Endometrial microvascular endothelial cells (primary cell): ENCODE results near the gene OR4X1. TPM values are rescaled to one million over a fixed set of nuclear protein-coding genes. Genes with fewer than 3 reads are reported as not detected.
"Not testable (repeated sequence)": the region's sequence is repeated elsewhere in the genome, so short reads cannot be mapped to it uniquely, and the experiment has no call there.

Experiments
- in situ Hi-C: cut with HindIII; loops from 2 replicates; pipeline ENCODE4 v1.10.0; 2017; ENCODE audit warnings: low sequenced_read_pairs, low pct_unique_long_range_greater_than_20kb; ENCODE audit errors: inconsistent ontology term
- total RNA-seq: library from RNA; depleted of rRNA; stranded (reverse); fragments of >200 nt; gene quantifications from one replicate; pipeline ENCODE4 v1.2.3, GENCODE V29; 2015; ENCODE audit errors: inconsistent ontology term

The OR4X1 gene, protein sequence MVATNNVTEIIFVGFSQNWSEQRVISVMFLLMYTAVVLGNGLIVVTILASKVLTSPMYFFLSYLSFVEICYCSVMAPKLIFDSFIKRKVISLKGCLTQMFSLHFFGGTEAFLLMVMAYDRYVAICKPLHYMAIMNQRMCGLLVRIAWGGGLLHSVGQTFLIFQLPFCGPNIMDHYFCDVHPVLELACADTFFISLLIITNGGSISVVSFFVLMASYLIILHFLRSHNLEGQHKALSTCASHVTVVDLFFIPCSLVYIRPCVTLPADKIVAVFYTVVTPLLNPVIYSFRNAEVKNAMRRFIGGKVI
- not detected for total RNA-seq

DNA sequence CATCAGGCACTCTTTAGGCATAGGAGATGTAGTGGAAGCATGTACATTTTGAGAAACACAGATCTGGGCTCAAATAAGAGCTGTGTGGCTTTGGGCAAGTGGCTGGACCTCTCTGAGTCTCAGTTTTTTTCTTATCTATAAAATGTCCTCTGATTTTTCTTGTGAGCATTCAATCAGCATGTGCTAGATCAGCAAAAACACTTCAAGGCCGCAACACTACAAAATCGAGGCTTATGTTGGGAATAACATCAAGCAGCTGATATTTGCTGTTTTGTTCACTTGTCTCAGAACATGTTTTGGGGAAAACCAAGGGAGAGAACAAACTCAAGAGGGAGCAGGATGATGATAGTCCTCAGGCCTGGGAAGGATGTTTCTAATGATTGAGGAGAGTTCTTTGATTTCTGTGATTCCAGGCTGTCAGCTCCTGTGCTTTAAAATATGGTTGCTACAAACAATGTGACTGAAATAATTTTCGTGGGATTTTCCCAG, at the start of gene OR4X1:
OR4X1 (plus strand) TSS at position 439 of the 489 bp plus-strand sequence; CDS start at position 439, 0 bp downstream.
- in situ Hi-C loops: no loop called here

DNA sequence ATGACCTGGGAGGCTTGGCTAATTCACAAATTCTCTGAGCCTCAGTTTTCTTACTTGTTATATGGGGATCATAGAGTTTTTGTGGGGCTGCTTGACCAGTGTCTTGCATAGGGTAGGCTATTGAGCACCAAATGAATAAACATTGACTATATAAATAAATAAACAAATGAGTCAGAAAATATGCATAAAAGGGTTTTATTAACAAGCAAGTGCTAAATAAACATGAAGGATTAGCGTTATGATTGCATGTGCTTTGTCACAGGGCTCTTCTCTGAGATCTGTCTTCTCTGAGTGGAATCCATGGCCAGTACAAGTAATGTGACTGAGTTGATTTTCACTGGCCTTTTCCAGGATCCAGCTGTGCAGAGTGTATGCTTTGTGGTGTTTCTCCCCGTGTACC, 47.2 kb upstream of the OR4X1 start, which contains the start of gene OR4B1:
OR4B1 (plus strand) TSS at position 301 of the 400 bp plus-strand sequence; CDS start at position 301, 0 bp downstream.
- in situ Hi-C loops: no loop called here

DNA sequence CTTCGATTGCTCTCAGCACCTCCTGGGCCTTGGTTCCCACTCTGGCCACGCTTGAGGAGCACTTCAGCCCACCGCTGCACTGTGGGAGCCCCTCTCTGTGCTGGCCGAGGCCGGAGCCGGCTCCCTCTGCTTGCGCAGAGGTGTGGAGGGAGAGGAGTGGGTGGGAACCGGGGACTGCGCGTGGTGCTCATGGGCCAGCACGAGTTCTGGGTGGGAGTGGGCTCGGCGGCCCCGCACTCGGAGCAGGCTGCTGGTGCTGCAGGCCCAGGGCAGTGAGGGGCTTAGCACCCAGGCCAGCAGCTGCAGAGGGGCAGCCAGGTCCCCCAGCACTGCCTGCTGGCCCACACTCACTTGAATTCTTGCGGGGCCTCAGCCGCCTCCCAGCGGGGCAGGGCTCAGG, 34.9 kb upstream of the OR4X1 start:
- in situ Hi-C loops: no loop called here

DNA sequence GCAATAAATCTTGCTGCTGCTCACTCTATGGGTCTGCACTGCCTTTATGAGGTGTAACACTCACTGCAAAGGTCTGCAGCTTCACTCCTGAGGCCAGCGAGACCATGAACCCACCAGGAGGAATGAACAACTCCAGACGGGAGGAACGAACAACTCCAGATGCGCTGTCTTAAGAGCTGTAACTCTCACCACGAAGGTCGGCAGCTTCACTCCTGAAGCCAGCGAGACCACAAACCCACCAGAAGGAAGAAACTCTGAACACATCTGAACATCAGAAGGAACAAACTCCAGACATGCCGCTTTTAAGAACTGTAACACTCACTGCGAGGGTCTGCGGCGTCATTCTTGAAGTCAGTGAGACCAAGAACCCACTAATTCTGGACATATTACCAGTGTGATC, 33.6 kb upstream of the OR4X1 start:
- in situ Hi-C loops: not testable (repeated sequence)

DNA sequence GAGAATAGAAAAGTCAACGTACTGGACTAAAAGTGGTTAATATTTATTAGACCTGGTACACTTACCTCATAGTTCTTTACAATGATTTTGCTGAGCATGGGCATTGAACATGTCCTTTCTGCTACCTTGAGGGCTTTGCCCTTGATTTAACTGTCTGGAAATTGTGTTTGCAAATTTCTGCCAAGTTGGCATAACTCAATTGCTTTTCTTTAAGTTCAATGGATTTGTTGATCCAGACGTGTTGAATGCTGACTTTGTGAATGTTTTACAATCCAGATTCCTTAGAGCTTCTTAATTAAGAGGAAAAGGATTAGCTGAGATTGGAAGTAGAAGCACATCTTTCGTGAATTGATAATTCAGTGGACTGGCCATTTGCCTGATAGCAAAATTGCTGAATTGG, 25.9 kb upstream of the OR4X1 start:
- in situ Hi-C loops: no loop called here

DNA sequence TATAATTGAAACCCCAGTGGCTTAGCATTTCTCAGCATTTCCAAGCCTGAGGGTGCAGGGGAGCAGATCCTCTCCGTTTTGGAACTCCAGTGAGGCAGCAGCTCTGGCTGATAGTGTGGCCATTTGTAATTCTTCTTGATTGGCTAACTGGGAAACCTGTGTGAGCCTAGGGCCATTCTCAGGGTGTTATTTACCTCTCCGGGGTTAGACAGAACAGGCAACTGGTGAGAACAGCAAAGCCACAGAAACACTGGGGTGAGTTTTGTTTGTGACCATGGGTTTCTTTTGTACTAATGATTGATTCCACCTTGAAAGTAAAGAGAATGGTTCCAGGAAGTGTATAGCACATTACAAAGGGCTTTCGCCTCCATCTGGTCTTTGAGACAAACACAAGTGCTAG, 21.2 kb upstream of the OR4X1 start:
- in situ Hi-C loops: no loop called here

DNA sequence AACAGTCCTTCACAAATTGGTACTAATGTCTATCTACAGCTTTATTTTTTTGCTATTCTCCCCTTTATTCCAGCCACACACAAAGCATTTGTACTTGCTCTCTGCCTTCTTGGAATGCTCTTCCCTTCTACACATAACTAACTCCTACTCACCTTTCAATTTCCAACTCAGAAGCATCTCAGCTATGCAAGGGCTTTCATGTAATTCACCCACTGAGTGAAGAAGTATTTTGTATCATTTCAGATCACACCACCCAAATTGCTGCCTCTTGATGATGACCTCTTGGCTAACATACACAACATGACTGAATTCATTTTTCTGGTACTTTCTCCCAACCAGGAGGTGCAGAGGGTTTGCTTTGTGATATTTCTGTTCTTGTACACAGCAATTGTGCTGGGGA, 18.9 kb upstream of the OR4X1 start, which contains the start of gene OR4X2:
OR4X2 (plus strand) TSS at position 301 of the 400 bp plus-strand sequence; CDS start at position 301, 0 bp downstream.
- in situ Hi-C loops: no loop called here

DNA sequence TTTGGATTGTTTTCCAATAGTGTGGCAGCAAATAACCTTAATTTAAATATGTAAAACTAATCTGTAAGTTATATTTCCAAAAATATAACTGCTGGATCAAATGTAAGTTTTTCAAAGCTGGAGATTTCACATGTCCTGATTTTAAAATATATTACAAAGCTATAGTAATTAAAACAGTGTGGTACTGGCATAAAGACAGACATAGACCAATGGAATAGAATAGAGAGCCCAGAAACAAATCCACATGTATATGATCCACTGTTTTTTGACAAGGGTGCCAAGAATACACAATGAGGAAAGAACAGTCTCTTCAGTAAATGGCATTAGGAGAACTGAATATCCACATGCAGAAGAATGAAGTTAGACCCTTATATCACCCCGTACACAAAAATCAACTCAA, 14.8 kb upstream of the OR4X1 start:
- in situ Hi-C loops: no loop called here

DNA sequence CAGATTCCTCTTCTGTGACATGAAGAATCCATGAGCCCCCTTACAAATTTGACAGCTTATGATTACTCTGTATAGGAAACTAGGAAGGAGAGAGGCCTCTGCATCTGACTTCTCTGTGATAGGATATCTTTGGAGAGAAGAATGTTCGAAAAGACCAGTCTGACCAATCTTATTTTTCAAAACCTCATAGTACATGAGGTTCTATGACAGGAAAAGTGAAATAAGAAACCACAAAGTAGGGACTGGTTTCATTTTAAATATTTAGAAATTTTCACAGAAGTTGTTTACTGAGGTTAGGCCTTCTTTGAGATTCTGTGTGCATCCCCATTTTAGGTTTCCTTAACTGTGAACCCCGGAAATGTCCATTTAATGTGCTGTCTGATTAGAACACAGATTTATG, 2.1 kb upstream of the OR4X1 start:
- in situ Hi-C loops: no loop called here

DNA sequence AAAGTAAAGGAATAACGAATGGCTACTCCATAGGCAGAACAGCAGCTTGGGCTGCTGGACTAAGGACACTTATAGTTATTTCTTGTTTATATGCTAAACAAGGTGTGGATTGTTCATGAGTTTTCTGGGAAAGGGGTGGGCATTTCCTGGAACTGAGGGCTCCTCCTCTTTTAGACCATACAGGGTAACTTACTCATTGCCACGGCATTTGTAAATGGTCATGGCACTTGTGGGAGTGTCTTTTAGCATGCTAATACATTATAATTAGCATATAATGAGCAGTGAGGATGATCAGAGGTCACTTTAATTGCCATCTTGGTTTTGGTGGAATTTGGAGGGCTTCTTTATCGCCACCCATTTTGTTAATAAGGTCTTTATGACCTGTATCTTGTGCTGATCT, 7.0 kb downstream of the OR4X1 start:
- in situ Hi-C loops: no loop called here

DNA sequence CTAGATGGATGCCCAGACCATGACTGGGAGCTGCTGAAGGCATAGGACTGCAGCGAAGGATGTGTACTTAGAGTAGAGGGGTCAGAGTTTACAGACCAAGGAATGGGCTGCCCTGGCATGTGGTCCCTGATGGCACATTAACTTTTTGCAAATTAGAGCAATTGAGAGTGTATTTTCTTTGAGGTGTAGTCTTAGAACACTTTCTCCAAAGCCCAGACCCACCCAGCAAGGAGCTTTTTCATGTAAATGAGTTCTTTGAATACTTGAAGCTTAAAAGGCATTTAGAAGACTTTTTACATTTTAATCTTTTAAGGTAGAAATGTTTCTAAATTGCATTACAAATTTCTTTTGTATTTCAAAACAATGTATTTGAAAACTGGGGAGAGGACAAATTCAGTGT, 8.9 kb downstream of the OR4X1 start:
- in situ Hi-C loops: no loop called here

DNA sequence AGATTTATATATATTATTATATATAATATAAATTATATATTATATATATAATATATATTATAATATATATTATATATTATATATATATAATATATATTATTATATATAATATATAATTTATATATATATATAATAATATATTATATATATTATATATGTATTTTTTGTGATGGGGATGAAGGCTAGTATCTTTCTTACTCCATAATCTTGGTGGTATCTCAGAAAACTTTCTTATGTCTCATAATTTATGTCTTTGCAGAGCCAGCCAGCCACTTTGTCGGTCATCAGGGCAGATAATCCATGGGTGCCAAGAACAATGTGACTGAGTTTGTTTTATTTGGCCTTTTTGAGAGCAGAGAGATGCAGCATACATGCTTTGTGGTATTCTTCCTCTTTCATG, 42.3 kb downstream of the OR4X1 start, which contains the start of gene OR4S1:
OR4S1 (plus strand) TSS at position 301 of the 400 bp plus-strand sequence; CDS start at position 301, 0 bp downstream.
- in situ Hi-C loops: no loop called here

DNA sequence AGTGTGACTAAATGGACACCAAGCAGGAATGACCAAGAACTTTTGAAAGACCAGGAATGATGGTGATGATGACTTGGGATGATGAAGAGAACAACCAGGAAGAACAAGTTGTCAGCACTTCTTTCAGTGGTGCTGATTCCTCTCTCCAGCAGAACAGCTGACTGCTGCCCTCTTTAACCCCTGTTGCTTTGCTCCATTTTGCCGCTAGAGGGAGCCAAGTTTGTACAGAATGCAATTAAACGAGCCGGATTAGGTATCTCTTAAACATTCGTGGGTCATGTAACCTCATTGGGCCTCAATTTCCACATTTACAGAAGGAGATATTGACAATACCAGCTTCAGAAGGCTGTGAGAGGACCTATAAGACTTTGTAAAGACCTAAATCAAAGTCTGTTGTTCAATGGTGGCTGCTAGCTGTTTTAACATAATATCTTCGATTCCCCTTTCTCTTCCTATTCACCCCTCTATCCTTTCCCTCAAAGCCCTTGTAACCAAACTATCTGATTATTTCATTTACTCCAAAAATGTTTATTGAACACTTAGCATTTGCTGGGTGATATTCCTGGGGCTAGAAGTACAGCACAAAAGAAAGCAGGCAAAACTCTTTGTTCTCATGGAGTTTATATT, 44.2 kb downstream of the OR4X1 start:
- in situ Hi-C loops: no loop called here

DNA sequence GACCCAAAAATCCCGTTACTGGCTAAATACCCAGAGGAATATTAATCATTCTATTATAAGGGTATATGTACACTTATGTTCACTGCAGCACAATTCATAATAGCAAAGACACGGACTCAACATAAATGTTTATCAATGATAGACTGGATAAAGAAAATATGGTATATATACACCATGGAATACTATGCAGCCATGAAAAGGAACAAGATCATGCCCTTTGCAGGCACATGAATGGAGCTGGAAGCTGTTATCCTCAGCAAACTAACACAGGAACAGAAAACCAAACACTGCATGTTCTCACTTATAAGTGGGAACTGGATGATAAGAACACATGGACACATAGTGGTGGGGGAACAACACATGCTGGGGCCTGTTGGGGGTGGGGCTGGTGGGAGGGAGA, 49.9 kb downstream of the OR4X1 start:
- in situ Hi-C loops: not testable (repeated sequence)

Other genes starting within 250 kb of the OR4X1 start
- not detected for gene OR4B1, start 47.1 kb upstream of the OR4X1 start, total RNA-seq
- gene OR4X2, start 18.8 kb upstream of the OR4X1 start, total RNA-seq: not detected
- not detected for gene OR4S1, start 42.4 kb downstream of the OR4X1 start, total RNA-seq
- not detected for gene OR4C3, start 61.1 kb downstream of the OR4X1 start, total RNA-seq
- gene OR4C5, start 102.6 kb downstream of the OR4X1 start, total RNA-seq: not detected
- gene OR4A47, start 224.9 kb downstream of the OR4X1 start, total RNA-seq: not detected